Activated CD8-positive, alpha-beta memory T cell treated with anti-CD3 and anti-CD28 coated beads, Interleukin-2, amount 50 U/mL, for 48 hours (primary cell): Measurements from ENCODE around the gene CDCA4.
A peak's percentile ranks its signal among the peaks of the same experiment; 100 is the strongest.
"Not testable (repeated sequence)": the region's sequence is repeated elsewhere in the genome, so short reads cannot be mapped to it uniquely, and the experiment has no call there.

Experiments used
- DNase-seq: peaks from one replicate; pipeline ENCODE4 v3.0.0-alpha.2; 2020

The CDCA4 gene

GRCh38 chr14:105056303-105056831 is 35.5 kb upstream of the CDCA4 start:
- peak; percentile 46 for DNase-seq

DNA sequence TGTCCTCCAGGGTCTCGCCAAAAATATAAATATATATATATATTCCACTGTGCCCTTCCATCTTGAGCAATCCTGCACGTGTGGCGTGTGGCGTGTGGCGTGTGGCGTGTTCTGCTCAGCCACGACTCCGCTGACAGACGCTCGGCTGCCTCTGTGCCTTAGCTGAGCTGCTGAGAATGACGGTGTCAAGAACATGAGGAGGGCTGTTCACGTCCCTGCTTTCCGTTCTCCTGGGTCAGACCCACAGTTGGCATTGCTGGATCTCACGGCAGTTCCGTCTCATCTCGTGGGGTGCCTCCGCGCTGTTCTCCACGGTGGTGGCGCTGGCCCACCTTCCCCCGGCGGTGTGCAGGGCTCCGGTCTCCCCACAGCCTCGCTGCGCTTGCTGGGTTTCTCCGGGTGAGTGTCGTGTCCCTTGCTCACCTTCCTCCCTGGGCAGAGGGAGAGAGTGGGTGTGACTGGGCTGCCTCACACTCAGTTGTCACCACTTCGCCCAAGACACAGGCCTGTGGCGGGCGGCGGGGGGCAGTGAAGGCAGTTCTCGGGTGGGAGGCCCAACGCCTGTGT is 34.9 kb upstream of the CDCA4 start:
- no peak for DNase-seq

GRCh38 chr14:105055334-105055733 is 34.5 kb upstream of the CDCA4 start:
- no peak for DNase-seq

DNA sequence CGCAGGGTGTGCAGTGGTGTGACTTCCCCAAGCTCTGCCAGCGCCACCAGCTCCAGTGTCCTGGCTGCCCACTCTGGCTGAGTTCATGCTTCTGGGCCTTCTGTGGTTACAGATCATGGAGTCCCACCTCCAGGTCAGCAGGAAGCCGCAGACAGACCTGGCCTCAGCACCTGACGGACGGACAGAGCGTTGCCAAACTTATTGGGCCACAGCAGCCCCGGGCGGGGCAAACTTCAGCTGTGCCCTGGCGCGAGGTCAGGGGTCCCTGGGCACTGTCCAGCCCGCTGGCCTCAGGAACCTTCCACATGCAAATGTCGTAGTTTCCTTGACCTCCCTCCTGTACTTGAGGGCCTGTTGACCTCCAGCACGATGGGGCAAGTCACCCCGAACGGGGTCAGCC is 33.1 kb upstream of the CDCA4 start:
- no peak for DNase-seq

- no peak for DNase-seq
These were observed 32.5 kb upstream of the CDCA4 start for GRCh38 chr14:105053421-105053820.

- DNase-seq: no peak
These were observed 31.2 kb upstream of the CDCA4 start for GRCh38 chr14:105052110-105052458.

- no peak for DNase-seq
These were observed 30.6 kb upstream of the CDCA4 start for GRCh38 chr14:105051182-105052109.

DNA sequence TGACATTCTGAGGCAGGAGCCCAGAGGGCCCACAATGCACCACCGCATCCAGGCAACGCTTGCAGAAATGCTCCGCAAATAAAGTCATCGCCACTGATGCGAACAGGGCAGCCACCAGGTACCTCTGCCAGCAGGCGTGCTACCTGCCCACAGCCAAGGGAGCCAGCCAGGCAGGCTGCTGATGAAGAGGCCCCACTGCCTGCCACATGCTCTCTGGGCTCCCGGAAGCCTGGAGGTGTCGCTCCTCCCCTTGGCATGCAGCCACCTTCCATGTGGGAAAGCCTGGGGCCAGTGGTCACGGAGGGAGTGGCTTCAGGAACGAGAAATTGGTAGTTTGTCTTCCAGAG is 29.6 kb upstream of the CDCA4 start:
- DNase-seq: no peak

DNA sequence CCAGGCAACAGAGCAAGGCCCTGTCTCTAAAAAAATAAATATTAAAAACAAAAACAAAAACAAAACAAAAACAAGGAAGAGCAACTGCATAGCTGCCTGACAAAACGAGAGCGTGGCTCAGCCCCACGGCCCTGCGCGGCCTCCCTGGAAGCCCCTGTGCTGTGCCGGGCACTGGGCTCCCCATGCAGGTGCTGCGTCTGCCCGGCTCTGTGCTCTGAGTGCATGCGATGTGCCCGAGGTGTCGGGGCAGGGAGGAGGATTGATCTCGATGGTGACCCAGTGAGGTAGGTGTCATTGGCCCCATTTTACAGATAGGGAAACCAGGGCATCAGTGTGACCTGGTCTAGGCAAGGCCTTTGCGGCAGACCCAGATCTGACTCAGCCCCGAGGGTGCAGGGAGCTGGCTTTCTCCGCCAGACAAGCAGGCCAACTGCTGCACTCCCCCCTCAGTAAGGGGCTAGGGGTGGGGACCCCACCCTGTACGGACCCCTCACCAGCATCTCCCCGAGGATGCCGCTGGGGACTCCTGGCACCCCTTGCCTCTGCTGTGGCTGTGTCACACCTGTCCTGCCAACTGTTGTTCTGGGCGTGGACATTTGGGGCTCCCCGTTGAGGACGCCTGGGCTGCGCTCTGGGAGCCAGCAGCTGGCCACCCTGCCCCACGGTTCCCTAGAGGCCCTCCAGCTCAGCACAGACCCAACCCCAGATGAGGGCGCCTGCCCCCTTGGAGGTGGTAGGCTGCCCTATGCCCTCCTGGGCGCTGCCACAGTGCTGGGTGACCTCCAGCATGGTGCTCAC is 29.1 kb upstream of the CDCA4 start:
- no peak for DNase-seq

DNA sequence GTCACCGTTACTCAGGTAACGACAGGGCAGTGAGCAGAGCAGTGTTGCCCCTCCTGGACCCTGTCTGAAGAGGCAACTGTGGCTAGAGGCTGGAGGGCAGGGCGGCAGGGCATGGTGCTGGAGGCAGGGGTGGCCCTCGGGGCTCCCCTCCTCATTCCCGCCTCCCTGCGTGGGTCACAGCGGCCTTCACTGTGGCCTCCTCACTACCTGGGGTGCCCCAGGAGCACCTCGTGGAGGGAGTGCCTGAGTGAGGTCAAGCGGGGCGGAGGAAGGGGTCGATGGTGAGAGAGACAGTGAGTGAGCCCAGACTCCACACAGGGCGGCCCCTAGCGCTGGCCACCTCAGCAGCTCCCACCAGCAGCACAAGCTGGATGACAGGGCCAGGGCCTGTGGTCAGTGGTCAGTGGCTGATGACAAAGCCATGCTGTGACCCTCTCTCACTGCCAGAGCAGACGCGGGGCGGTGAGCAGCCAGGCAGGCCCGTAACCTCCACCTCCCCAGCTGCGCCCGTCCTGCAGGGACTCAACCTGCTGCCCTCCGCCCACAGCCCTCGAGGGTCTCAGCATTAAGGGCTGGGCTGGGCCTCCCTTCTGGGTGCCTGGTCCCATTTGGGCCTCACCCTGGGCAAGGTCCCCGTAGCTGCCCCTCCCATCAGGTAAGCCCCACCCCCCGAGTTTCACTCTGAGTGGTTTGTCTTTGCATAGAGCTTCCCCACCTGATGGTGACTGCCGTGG is 26.6 kb upstream of the CDCA4 start:
- no peak for DNase-seq

DNA sequence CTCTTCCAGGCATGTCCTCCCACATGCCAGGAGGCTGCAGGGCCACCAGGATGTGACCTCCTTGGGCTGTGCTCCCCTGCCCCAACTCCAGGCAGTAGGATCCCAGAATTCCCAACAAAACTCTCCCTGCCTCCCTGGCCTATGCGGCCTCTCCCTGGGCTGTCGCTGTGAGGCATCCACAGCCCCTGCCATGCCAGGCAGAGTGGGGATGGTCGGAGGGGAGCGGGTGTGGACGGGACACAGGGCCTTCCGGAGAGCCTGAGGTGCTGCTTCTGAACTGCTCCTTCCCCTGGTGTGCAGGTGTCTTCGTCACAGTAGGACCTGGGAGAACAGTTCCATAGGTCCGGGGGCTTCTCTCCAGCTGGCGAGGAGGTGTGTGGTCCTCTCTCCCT is 26.0 kb upstream of the CDCA4 start:
- no peak for DNase-seq

GRCh38 chr14:105045710-105046326 is 24.9 kb upstream of the CDCA4 start:
- peak; percentile 99 for DNase-seq

DNA sequence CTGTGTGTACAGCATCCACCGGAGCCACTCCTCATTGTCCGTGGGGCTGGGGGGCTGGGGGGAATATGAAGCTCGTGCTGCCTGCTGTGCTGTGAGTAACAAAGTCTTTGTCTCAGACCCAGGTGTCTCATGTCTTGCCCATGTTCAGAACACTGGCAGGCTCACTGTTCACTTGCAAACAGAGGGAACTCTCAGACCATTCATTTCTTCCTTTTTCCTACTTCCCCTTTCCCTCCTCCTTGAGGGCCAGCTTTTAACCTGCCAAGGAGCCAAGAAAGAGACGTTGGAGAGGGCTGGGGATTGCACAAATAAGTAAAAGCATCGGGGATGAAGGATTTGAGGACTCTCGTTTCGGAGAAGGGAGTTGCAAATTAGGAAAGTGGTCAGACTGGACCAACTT is 22.8 kb upstream of the CDCA4 start:
- no peak for DNase-seq

- no peak for DNase-seq
These were observed 21.9 kb upstream of the CDCA4 start for GRCh38 chr14:105042813-105043212.

DNA sequence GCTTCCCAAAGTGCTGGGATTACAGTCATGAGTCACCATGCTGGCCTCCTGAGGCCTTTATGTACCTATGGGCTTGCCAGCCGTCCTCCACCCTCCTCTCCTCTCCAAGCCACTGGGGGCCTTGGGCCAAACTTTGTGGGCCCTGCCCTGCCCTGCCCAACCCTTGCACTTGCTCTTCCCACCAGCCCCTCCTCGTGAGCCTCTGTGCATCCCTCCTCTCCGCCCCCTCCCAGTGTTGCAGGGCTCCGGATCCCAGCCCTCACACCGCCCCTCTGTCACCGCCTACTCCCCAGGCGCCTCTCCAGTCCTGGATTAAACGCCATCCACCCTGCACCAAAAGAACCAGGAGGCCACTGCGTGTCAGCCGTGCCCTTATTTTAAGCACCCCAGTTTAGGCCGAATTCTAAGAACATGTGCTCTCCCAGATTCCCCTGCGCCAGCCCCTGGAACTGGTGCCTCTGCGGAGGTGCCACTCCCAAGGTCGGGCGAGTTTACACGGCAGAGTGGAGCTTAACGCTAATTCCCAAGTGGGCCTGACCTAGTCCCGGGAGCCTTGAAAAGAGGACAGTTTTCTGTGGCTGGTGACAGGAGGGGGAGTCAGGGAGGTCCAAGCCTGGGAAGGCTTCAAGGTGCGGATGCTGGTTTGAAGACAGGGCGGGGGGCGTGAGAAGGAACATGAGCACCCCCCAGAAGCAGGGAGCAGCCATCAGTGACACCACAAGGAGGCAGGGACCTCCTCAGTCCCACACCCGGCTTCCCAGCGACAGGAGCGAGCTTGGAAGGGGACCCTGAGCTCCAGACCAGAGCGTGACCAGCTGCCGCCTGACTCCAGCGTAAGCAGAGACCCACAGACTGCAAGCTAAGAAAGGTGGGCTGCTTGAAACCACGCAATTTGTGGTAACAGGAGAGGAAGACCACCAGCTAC is 21.2 kb upstream of the CDCA4 start:
- DNase-seq: no peak

- DNase-seq: no peak
These were observed 18.7 kb upstream of the CDCA4 start for GRCh38 chr14:105039458-105040205.

GRCh38 chr14:105035616-105036015 is 14.7 kb upstream of the CDCA4 start:
- not testable (repeated sequence) for DNase-seq

DNA sequence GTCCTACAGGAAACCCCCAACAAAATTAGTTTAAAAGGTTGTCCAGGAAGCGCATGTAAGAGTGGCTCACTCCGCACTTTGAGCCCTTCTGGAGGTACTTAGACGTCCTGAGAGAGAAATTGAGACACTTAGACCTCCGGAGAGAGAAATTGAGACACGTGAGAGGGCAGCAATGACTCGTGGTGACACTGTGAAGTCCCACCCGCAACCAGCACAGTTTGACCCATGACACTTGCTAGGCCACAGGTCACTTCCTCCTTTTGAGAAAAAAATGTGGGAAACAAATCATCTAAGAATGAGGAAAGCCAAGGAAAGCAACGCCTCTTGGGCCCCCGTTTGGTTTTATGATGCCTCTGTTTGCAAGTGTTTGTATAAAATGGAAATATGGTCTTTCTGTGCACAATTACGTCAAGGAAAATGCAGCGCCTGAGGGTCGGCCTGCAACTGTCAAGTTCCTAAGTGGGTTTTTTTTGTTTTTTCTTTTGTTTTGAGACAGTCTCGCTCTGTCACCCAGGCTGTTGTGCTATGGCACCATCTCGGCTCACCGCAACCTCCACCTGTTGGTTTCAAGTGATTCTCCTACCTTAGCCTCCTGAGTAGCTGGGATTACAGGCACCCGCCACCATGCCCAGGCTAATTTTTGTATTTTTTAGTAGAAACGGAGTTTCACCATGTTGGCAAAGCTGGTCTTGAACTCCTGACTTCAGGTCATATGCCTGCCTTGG is 13.6 kb upstream of the CDCA4 start:
- DNase-seq: no peak

- DNase-seq: not testable (repeated sequence)
These were observed 12.6 kb upstream of the CDCA4 start for GRCh38 chr14:105033412-105033900.

- DNase-seq: not testable (repeated sequence)
These were observed 11.6 kb upstream of the CDCA4 start for GRCh38 chr14:105032451-105032901.
